GM23338 (cell line): Measurements from ENCODE around the gene ADIPOR2. TPM values are rescaled to one million over a fixed set of nuclear protein-coding genes. Genes with fewer than 3 reads are reported as not detected.

Experiments used
- ATAC-seq: fragments of 200-7000 bp; cut with Tn5 transposase; 3 replicates; pipeline ENCODE4 v1.9.1; 2020
- DNase-seq: peaks from one replicate; pipeline ENCODE4 v3.0.0-alpha.2; 2015; ENCODE audit warnings: low spot score
- H2AFZ ChIP-seq: fragments of 200-600 bp; sonication (generic); 2 replicates; pipeline ENCODE4 v1.8.0; 2016; ENCODE audit warnings: antibody characterized with exemption, mild to moderate bottlenecking, moderate library complexity
- H3F3A ChIP-seq: fragments of 200-600 bp; sonication (generic); replicated peaks from 2 replicates; pipeline ENCODE4 v1.8.0; 2017; ENCODE audit warnings: antibody characterized with exemption, mixed run types, low read depth
- H3K27ac ChIP-seq: fragments of 200-600 bp; sonication (generic); 2 replicates; pipeline ENCODE4 v1.6.1; 2016; ENCODE audit warnings: low read depth
- H3K27me3 ChIP-seq: fragments of 200-600 bp; sonication (generic); 2 replicates; pipeline ENCODE4 v1.8.0; 2016; ENCODE audit warnings: mild to moderate bottlenecking, mixed run types, moderate library complexity; ENCODE audit not compliant: insufficient read depth
- H3K36me3 ChIP-seq: fragments of 200-600 bp; sonication (generic); 2 replicates; pipeline ENCODE4 v1.8.0; 2016; ENCODE audit warnings: mild to moderate bottlenecking; ENCODE audit not compliant: insufficient read depth
- H3K4me1 ChIP-seq: fragments of 200-600 bp; sonication (generic); 2 replicates; pipeline ENCODE4 v1.8.0; 2016; ENCODE audit warnings: mild to moderate bottlenecking, moderate library complexity; ENCODE audit not compliant: insufficient read depth
- H3K4me2 ChIP-seq: fragments of 200-600 bp; sonication (generic); 2 replicates; pipeline ENCODE4 v1.7.1; 2017; ENCODE audit warnings: mixed run types
- H3K4me3 ChIP-seq: fragments of 200-600 bp; sonication (generic); 2 replicates; pipeline ENCODE4 v1.6.1; 2016; ENCODE audit warnings: mixed run types
- H3K79me2 ChIP-seq: fragments of 200-600 bp; sonication (generic); replicated peaks from 2 replicates; pipeline ENCODE4 v1.8.0; 2017; ENCODE audit warnings: mild to moderate bottlenecking; ENCODE audit not compliant: insufficient read depth
- H3K9me2 ChIP-seq: fragments of 200-600 bp; sonication (generic); 2 replicates; pipeline ENCODE4 v1.8.0; 2017; ENCODE audit not compliant: insufficient read depth
- H4K20me1 ChIP-seq: fragments of 200-600 bp; sonication (generic); replicated peaks from 2 replicates; pipeline ENCODE4 v1.8.0; 2017; ENCODE audit warnings: mild to moderate bottlenecking; ENCODE audit not compliant: insufficient read depth
- H3K27ac Mint-ChIP-seq: 2 replicates; pipeline ENCODE4 v1.8.0; 2020; ENCODE audit warnings: inconsistent platforms, mild to moderate bottlenecking, moderate library complexity, mixed read lengths
- H3K27me3 Mint-ChIP-seq: 3 replicates; pipeline ENCODE4 v1.8.0; 2022; ENCODE audit warnings: low read depth, mild to moderate bottlenecking, moderate library complexity, mixed read lengths, inconsistent platforms; ENCODE audit not compliant: insufficient read depth, poor library complexity
- H3K36me3 Mint-ChIP-seq: 3 replicates; pipeline ENCODE4 v1.8.0; 2021; ENCODE audit warnings: low read depth, mild to moderate bottlenecking, inconsistent platforms, moderate library complexity, mixed read lengths
- H3K4me1 Mint-ChIP-seq: 3 replicates; pipeline ENCODE4 v1.8.0; 2020; ENCODE audit warnings: mild to moderate bottlenecking, inconsistent platforms, mixed read lengths
- H3K4me3 Mint-ChIP-seq: 3 replicates; pipeline ENCODE4 v1.8.0; 2021; ENCODE audit warnings: moderate library complexity, mild to moderate bottlenecking, inconsistent platforms, mixed read lengths
- H3K9me3 Mint-ChIP-seq: 3 replicates; pipeline ENCODE4 v1.8.0; 2020; ENCODE audit warnings: moderate library complexity, mild to moderate bottlenecking, inconsistent platforms, mixed read lengths
- CREB1 ChIP-seq: fragments of 250-450 bp; sonication (Bioruptor Pico); IDR thresholded peaks from 2 replicates; pipeline ENCODE4 v1.5.0; 2020; ENCODE audit warnings: low read depth, mild to moderate bottlenecking, moderate library complexity
- ETS1 ChIP-seq: IDR thresholded peaks from 2 replicates; pipeline ENCODE4 v1.6.1; 2016; ENCODE audit warnings: antibody characterized with exemption
- EZH2 ChIP-seq: fragments of 200-600 bp; sonication (generic); IDR thresholded peaks from one replicate; pipeline ENCODE4 v1.8.0; 2017; ENCODE audit warnings: antibody characterized with exemption, mild to moderate bottlenecking, low read depth; ENCODE audit not compliant: unreplicated experiment
- EZH2phosphoT487 ChIP-seq: fragments of 200-600 bp; sonication (generic); IDR thresholded peaks from one replicate; pipeline ENCODE4 v1.8.1; 2018; ENCODE audit warnings: antibody characterized with exemption; ENCODE audit not compliant: unreplicated experiment
- JUNB ChIP-seq: IDR thresholded peaks from one replicate; pipeline ENCODE4 v1.6.1; 2016; ENCODE audit warnings: antibody characterized with exemption; ENCODE audit not compliant: unreplicated experiment
- NANOG ChIP-seq: IDR thresholded peaks from 2 replicates; pipeline ENCODE4 v1.6.1; 2016; ENCODE audit warnings: antibody characterized with exemption, borderline replicate concordance
- POLR2AphosphoS5 ChIP-seq: IDR thresholded peaks from 2 replicates; pipeline ENCODE4 v1.6.1; 2016; ENCODE audit warnings: antibody characterized with exemption, low read depth
- REST ChIP-seq: IDR thresholded peaks from one replicate; pipeline ENCODE4 v1.6.1; 2018; ENCODE audit warnings: antibody characterized with exemption; ENCODE audit not compliant: unreplicated experiment
- STAT1 ChIP-seq: IDR thresholded peaks from one replicate; pipeline ENCODE4 v1.6.1; 2016; ENCODE audit warnings: antibody characterized with exemption; ENCODE audit not compliant: unreplicated experiment
- ZNF114 ChIP-seq: fragments of 250-450 bp; sonication (Bioruptor Pico); IDR thresholded peaks from 2 replicates; pipeline ENCODE4 v1.5.0; 2020; ENCODE audit warnings: mild to moderate bottlenecking, moderate library complexity
- ZNF331 ChIP-seq: fragments of 250-450 bp; sonication (Bioruptor Pico); IDR thresholded peaks from 2 replicates; pipeline ENCODE4 v1.5.0; 2020; ENCODE audit warnings: low read depth, mild to moderate bottlenecking, moderate library complexity
- polyA plus RNA-seq: library from polyadenylated mRNA; unstranded; fragments of >200 nt; fragmentation: Nextera tagmentation; extraction: Ambion mirVana; gene quantifications from 2 replicates; pipeline ENCODE4 v1.2.1, GENCODE V29; 2016
- total RNA-seq: library from RNA; depleted of rRNA; stranded (reverse); fragments of >200 nt; shearing (Covaris generic); gene quantifications from 2 replicates; pipeline ENCODE4 v1.2.3, GENCODE V29; 2014

ADIPOR2 gene
- total and polyA plus RNA-seq, 2 experiments from 2014 or later: 11.7 to 36.2 TPM

GRCh38 chr12:1826401-1826800, 135.5 kb downstream of the ADIPOR2 start:
- DNase-seq (no peak), ATAC-seq (no peak)
- H3K4me2 ChIP-seq: no peak overlapping the region
- no peaks in the 10 kb centered on the region for H3K9me2 ChIP-seq
- H3K79me2 ChIP-seq: no peaks in the 10 kb centered on the region
- Mint-ChIP-seq H3K9me3 (no peaks in the 10 kb centered on the region), H3K4me1 (peaks cover 18% of the 10 kb centered on the region), H3K27me3 (peaks cover 34% of the 10 kb centered on the region), H3K27ac (no peak overlapping the region), H3K36me3 (no peaks in the 10 kb centered on the region), H3K4me3 (no peak overlapping the region)
- H2AFZ ChIP-seq: no peak overlapping the region
- no peak overlapping the region for H3K27ac ChIP-seq
- H3K4me3 ChIP-seq: no peak overlapping the region
- no peak for TF ChIP-seq EZH2
- TF ChIP-seq JUNB: no peak
- no peak for TF ChIP-seq POLR2AphosphoS5
- TF ChIP-seq REST: no peak
- TF ChIP-seq STAT1: no peak
- TF ChIP-seq NANOG: no peak
- H3K4me1 ChIP-seq: peaks cover 7% of the 10 kb centered on the region
- H4K20me1 ChIP-seq: no peaks in the 10 kb centered on the region
- no peaks in the 10 kb centered on the region for H3K36me3 ChIP-seq
- no peaks in the 10 kb centered on the region for H3F3A ChIP-seq
- no peaks in the 10 kb centered on the region for H3K27me3 ChIP-seq

- Histone ChIP-seq H3K36me3 (no peaks in the 10 kb centered on the region), H3K4me2 (no peak overlapping the region), H2AFZ (no peak overlapping the region), H3K27me3 (no peaks in the 10 kb centered on the region), H3K79me2 (no peaks in the 10 kb centered on the region), H3K4me3 (no peak overlapping the region), H3K27ac (no peak overlapping the region), H4K20me1 (no peaks in the 10 kb centered on the region), H3K9me2 (no peaks in the 10 kb centered on the region), H3K4me1 (peaks cover 13% of the 10 kb centered on the region), H3F3A (no peaks in the 10 kb centered on the region)
- no peak overlapping the region for H3K4me3 Mint-ChIP-seq
- H3K9me3 Mint-ChIP-seq: no peaks in the 10 kb centered on the region
- no peak overlapping the region for H3K27ac Mint-ChIP-seq
- peaks cover 18% of the 10 kb centered on the region for H3K4me1 Mint-ChIP-seq
- peaks cover 34% of the 10 kb centered on the region for H3K27me3 Mint-ChIP-seq
- no peaks in the 10 kb centered on the region for H3K36me3 Mint-ChIP-seq
- ATAC-seq: no peak; the same call in 2 of the 3 replicates
- DNase-seq: no peak
- TF ChIP-seq ZNF114 (CRISPR knock-in tag): no peak
- TF ChIP-seq EZH2: no peak
- TF ChIP-seq NANOG: no peak
- no peak for TF ChIP-seq EZH2phosphoT487
- TF ChIP-seq POLR2AphosphoS5: no peak
- no peak for TF ChIP-seq ETS1
- no peak for TF ChIP-seq JUNB
- no peak for TF ChIP-seq REST
- no peak for TF ChIP-seq ZNF331 (CRISPR knock-in tag)
- no peak for TF ChIP-seq STAT1
- TF ChIP-seq CREB1 (CRISPR knock-in tag): no peak
These were observed 136.2 kb downstream of the ADIPOR2 start for GRCh38 chr12:1826867-1827705.
